Coronary artery (tissue), 2 donors: Measurements from ENCODE around the gene FOXP1.
A peak's percentile ranks its signal among the peaks of the same experiment; 100 is the strongest.

ENCODE experiments used
- DNase-seq: peaks from one replicate; pipeline ENCODE4 v3.0.0-alpha.2; 2017; ENCODE audit warnings: low spot score
- H3K27ac ChIP-seq, 2 donors: fragments of 200-600 bp; sonication (generic); one replicate each; pipeline ENCODE4 v1.5.1; 2016 to 2019
- H3K4me3 ChIP-seq: fragments of 200-600 bp; sonication (generic); 2 replicates; pipeline ENCODE4 v1.5.1; 2016; ENCODE audit warnings: mild to moderate bottlenecking, moderate library complexity
- TF ChIP-seq, protein P1 (sequence below): fragments of 200-600 bp; sonication (generic); IDR thresholded peaks from one replicate; pipeline ENCODE4 v1.5.1; 2019; ENCODE audit warnings: antibody characterized with exemption

The FOXP1 gene

DNA sequence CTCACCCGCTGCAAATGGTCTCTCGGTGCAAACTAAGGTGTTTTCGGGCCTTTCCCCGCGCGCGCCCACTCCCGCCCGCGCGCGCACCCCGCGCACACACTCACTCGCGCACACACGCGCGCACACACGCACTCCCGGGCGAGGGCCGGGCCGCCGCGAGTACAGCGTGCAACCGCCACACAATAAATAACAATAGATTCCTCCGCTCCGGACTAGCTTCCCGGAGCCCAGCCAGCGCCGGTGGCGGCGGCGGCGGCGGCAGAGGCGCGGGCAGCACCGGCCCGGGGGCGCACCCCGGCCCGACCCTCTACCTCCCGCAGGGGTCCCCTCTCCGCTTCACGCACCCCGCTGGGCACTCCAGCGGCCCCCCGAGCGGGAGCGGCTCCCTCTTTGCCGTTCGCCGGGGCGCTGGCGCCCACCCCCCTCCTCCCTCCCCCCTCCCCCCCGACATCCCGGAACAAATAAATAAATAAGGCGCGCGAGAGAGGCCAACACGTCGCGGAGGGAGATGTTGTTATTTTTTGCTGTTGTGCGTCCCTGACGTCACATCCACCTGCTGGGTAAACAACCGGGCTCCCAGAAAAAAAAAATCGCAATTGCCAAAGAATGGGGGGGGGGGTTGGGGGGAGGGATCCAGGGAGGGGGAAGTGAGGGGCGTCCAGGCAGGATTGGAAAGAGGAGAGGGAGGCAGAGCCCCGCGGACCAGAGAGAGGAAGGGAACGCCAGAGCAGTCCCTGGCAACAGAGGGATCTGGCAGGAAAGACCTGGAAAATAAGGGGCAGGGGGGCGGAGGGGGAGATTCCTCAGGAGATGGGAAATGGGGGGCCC lies at the start of gene FOXP1:
Gene FOXP1 (minus strand): TSS at position 163 of the 828 bp plus-strand sequence. CDS start 385,347 bp downstream, outside the sequence.
- Histone ChIP-seq H3K27ac (peak within 1 kb of the TSS; percentile 99), H3K4me3 (peak within 1 kb of the TSS; percentile 89)
- peak; percentile 86 for DNase-seq
- TF ChIP-seq, protein P1, sequence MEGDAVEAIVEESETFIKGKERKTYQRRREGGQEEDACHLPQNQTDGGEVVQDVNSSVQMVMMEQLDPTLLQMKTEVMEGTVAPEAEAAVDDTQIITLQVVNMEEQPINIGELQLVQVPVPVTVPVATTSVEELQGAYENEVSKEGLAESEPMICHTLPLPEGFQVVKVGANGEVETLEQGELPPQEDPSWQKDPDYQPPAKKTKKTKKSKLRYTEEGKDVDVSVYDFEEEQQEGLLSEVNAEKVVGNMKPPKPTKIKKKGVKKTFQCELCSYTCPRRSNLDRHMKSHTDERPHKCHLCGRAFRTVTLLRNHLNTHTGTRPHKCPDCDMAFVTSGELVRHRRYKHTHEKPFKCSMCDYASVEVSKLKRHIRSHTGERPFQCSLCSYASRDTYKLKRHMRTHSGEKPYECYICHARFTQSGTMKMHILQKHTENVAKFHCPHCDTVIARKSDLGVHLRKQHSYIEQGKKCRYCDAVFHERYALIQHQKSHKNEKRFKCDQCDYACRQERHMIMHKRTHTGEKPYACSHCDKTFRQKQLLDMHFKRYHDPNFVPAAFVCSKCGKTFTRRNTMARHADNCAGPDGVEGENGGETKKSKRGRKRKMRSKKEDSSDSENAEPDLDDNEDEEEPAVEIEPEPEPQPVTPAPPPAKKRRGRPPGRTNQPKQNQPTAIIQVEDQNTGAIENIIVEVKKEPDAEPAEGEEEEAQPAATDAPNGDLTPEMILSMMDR = no peak

DNA sequence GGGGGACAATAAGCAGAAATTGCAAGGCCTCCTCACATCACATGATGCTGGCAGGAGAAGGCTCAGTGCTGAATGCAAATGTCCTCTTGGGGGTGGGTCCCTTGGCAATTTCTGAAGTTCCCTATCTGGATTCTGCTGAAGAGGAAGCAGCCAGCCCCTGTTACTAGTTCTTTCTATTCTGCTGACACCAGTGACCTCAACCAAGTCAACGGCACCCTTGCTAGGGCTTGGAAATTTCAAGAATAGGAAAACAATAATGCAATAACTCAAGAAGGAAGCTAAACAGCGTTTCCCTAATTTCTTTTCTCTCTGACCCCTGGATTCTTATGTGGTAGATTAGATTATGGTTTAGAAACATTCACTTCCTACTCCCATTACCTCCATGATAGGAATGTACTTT lies 46.2 kb upstream of the FOXP1 start:
- DNase-seq = no peak
- Histone ChIP-seq H3K27ac (peak overlapping the region in 1 of 2 donors; percentile 61), H3K4me3 (no peak overlapping the region)
- TF ChIP-seq, protein P1 = no peak

DNA sequence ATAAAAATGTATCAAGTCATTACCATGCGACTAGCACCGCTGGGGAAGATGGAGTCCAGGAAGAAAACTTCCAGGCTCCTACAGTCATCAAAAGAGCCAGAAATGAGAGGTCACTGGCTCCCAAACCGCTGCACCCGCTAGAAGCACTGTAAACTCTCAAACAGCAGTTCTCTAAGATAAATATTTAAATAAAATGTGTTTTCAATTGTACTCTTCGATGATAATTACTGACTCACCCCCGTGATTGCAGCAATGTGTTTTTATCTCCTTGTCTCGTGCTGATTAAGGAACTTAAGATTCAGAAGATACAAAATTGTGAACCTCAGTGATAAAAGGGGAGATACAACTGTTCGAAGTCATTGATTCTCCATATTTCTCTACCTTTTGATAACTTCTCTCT lies 45.8 kb upstream of the FOXP1 start:
- Histone ChIP-seq H3K27ac (no peak overlapping the region), H3K4me3 (no peak overlapping the region)
- no peak for DNase-seq
- TF ChIP-seq, protein P1 = no peak

DNA sequence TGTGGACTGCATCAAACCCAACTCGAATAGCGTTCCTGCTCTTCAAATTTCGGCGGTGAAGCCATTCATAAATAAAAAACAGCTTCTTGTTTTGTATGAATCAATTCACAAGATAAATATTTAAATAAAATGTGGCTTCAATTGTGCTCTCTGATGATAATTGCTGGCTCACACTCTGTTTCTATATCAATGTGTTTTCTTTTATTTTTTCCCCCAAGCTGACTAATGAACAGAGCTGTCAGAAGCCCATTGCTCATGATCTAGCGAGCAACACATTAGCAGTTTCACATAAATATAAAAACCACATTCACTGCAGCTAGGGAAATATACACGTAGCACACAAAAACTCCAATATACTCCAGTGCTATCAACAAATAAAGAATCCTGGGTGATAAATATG lies 45.0 kb upstream of the FOXP1 start:
- TF ChIP-seq, protein P1 = no peak
- Histone ChIP-seq H3K27ac (no peak overlapping the region), H3K4me3 (no peak overlapping the region)
- DNase-seq = no peak

DNA sequence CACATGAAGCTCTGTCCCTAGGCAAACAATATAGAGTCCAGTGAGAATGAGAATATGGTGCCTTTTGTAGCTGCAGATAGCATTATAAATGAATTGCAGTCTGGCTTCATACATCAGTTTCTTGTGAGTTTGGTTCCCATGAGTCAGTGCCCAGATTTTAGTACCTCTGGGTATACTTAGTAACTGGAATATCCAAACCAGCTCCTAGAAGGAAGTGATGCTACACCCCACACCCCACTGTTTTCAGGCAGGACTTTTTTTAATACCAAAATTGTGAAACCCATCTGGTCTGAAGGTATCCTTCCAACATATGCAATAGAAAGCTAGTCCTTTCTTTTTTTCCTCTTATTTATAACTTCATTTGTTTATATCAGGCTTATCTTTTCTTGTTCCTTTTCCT lies 42.1 kb upstream of the FOXP1 start:
- H3K27ac ChIP-seq = no peak overlapping the region
- DNase-seq = no peak
- H3K4me3 ChIP-seq = no peak overlapping the region
- TF ChIP-seq, protein P1 = no peak

DNA sequence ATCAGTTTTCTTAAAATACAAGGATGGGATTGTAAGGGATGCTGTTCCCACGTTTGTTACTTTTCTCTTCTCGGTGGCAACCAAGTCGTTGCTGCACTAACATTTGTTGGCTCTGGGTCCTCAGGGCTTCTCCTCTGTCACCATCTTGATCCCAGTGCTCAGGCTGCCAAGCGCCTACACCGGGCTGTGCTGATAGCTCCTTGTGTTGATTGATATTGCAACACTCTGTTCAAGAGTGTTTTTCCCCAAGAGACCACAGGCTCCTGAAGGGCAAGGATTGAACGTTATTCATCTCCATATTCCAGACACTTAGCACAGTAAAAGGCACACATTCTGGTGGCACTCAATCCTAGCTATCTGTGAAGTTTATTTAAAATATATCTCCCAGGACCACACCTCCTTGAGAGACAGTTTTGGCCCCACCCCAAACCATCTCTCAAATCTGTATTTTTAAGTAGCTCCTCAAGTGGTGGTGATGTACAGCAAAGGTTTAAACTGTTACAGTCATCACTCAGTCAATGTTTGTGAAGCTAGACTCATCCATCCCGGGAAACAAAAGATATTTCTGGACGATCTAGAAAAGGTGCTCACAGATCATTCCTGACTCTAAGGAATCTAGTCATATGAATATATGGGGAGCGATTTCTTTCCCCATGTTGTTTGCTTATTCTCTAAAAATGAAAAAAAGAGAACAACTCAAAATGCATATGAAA lies 38.5 kb upstream of the FOXP1 start:
- Histone ChIP-seq H3K27ac (no peak overlapping the region), H3K4me3 (no peak overlapping the region)
- TF ChIP-seq, protein P1 = no peak
- no peak for DNase-seq

DNA sequence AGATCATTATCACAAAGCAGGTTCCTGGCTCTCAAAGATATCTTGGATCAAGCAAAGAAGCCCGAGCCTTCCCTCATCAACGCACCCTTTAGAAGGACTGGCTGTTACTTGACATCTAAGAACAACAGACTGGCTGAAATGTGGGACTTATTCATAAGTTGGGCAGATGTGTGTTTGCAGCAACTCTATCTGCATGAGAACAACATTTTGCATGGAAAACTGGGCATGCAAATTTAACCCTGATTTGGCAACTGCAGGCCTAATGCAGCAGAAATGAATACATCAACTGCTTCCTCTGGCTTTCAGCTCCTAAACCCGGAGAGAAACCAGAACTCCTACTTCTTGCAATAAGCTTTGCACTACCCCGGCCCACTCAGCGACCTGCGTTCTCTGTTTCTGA lies 35.0 kb upstream of the FOXP1 start:
- no peak for DNase-seq
- TF ChIP-seq, protein P1 = no peak
- no peak overlapping the region for H3K4me3 ChIP-seq
- H3K27ac ChIP-seq = no peak overlapping the region
